DND-41 (cell line): ENCODE measurements around the gene PACS2.

Experiments used
- ATAC-seq: fragments of 200-7000 bp; cut with Tn5 transposase; 3 replicates; pipeline ENCODE4 v1.9.1; 2021; ENCODE audit warnings: low read depth; ENCODE audit not compliant: insufficient read depth
- DNase-seq: peaks from one replicate; pipeline ENCODE4 v3.0.0-alpha.2; 2020
- H2AFZ ChIP-seq: 2 replicates; pipeline ENCODE4 v1.6.0; 2012; ENCODE audit warnings: low read depth, low read length
- H3K27ac ChIP-seq: 2 replicates; pipeline ENCODE4 v1.5.1; 2012; ENCODE audit warnings: low read length, inconsistent platforms
- H3K27me3 ChIP-seq: fragments of 200-600 bp; sonication (generic); 2 replicates; pipeline ENCODE4 v1.6.0; 2012; ENCODE audit warnings: low read length, mild to moderate bottlenecking, inconsistent platforms; ENCODE audit not compliant: insufficient read depth, poor library complexity
- H3K36me3 ChIP-seq: 2 replicates; pipeline ENCODE4 v1.5.1; 2012; ENCODE audit warnings: low read length, inconsistent platforms; ENCODE audit not compliant: insufficient read depth
- H3K4me1 ChIP-seq: 2 replicates; pipeline ENCODE4 v1.5.1; 2012; ENCODE audit warnings: mild to moderate bottlenecking, low read length; ENCODE audit not compliant: insufficient read depth
- H3K4me2 ChIP-seq: 2 replicates; pipeline ENCODE4 v1.6.0; 2012; ENCODE audit warnings: mild to moderate bottlenecking, moderate library complexity, low read length, inconsistent platforms; ENCODE audit not compliant: insufficient read depth
- H3K4me3 ChIP-seq, 2 experiments: fragments of 200-600 bp in 1 of 2; shearing (Covaris generic) in 1 of 2; 2 replicates each; pipeline ENCODE4 v1.5.1; 2012 to 2016; ENCODE audit warnings: inconsistent platforms in 2 of 2, low read length in 2 of 2, mild to moderate bottlenecking in 2 of 2, low read depth in 1 of 2, moderate library complexity in 1 of 2
- H3K79me2 ChIP-seq: 2 replicates; pipeline ENCODE4 v1.6.0; 2012; ENCODE audit warnings: low read length, inconsistent platforms; ENCODE audit not compliant: insufficient read depth
- H3K9ac ChIP-seq: 2 replicates; pipeline ENCODE4 v1.6.0; 2012; ENCODE audit warnings: low read depth, mild to moderate bottlenecking, inconsistent platforms, low read length, moderate library complexity
- H3K9me3 ChIP-seq: 2 replicates; pipeline ENCODE4 v1.5.1; 2012; ENCODE audit warnings: low read length, moderate library complexity, mild to moderate bottlenecking, inconsistent platforms; ENCODE audit not compliant: insufficient read depth, severe bottlenecking
- H4K20me1 ChIP-seq: 2 replicates; pipeline ENCODE4 v1.6.0; 2012; ENCODE audit warnings: low read length; ENCODE audit not compliant: insufficient read depth
- CTCF ChIP-seq: IDR thresholded peaks from 2 replicates; pipeline ENCODE4 v1.5.1; 2012; ENCODE audit warnings: borderline replicate concordance, low read length, moderate library complexity, mild to moderate bottlenecking; ENCODE audit not compliant: poor library complexity, severe bottlenecking; ENCODE audit errors: extremely low read depth
- EZH2 ChIP-seq: IDR thresholded peaks from 3 replicates; pipeline ENCODE4 v1.6.1; 2012; ENCODE audit warnings: borderline replicate concordance, low read depth, mild to moderate bottlenecking, moderate library complexity, low read length, inconsistent platforms; ENCODE audit not compliant: severe bottlenecking

The PACS2 gene

GRCh38 chr14:105313381-105314286, 914 bp upstream of the PACS2 start:
- no peaks in the 10 kb centered on the region for H3K27me3 ChIP-seq
- H3K79me2 ChIP-seq = peaks cover 36% of the 10 kb centered on the region
- DNase-seq = no peak
- peak overlapping the region; percentile 71 for H3K9ac ChIP-seq
- peaks cover 29% of the 10 kb centered on the region for H4K20me1 ChIP-seq
- TF ChIP-seq CTCF (no peak), EZH2 (no peak)
- peak overlapping the region; percentile 69 for H3K27ac ChIP-seq
- peaks cover 33% of the 10 kb centered on the region for H3K4me1 ChIP-seq
- ATAC-seq = peak; percentile 50
- H2AFZ ChIP-seq = peak overlapping the region; percentile 61
- no peaks in the 10 kb centered on the region for H3K36me3 ChIP-seq
- H3K4me3 ChIP-seq = peak overlapping the region; percentile 26 to 55; a peak in 3 of 4 replicates
- no peaks in the 10 kb centered on the region for H3K9me3 ChIP-seq
- H3K4me2 ChIP-seq = peak overlapping the region; percentile 66

- Histone ChIP-seq H3K9ac (peak overlapping the region; percentile 72), H3K4me2 (peak overlapping the region; percentile 84), H3K4me1 (peaks cover 33% of the 10 kb centered on the region), H3K4me3 (peak overlapping the region; percentile 26 to 64; a peak in 3 of 4 replicates), H2AFZ (no peak overlapping the region), H4K20me1 (peaks cover 31% of the 10 kb centered on the region), H3K9me3 (no peaks in the 10 kb centered on the region), H3K27me3 (no peaks in the 10 kb centered on the region), H3K27ac (peak overlapping the region; percentile 12; the same call in 1 of the 2 replicates), H3K36me3 (no peaks in the 10 kb centered on the region), H3K79me2 (peaks cover 49% of the 10 kb centered on the region)
- DNase-seq (peak; percentile 40), ATAC-seq (peak; percentile 34)
- TF ChIP-seq EZH2 = no peak
- no peak for TF ChIP-seq CTCF
These were observed 718 bp downstream of the PACS2 start for GRCh38 chr14:105315211-105315721.

DNA sequence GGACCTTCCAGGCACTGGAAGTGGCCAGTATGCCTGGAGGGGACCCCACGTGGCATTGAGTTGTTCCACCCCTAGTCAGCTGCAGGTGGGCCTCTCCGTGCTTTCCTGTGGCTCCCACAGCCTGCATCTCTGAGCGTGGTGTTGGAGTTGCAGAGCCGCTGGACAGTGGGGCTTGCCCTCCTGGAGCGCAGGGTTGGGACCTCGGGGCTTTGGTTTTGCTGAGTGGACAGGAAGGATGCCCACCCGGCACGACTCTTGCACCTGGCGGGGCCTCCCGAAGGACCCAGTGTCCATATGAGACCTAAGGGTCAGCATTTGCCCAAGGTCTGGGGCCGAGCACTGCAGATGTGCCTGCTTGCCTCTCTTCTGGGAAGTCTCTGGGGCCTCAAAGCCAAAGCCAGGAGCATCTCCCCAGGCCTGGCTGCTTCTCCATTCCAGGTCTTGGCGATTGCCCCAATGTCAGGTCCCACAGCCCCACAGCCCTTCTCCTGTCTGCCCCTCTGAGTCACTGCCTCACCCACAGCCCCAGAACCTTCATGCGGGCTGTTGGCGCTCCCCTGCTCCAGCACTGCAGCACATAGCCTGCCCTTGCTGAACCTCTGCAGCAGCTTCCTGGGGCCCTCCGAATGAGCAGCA, 1.5 kb downstream of the PACS2 start:
- Histone ChIP-seq H3K9ac (peak overlapping the region; percentile 72), H3K9me3 (no peaks in the 10 kb centered on the region), H3K4me3 (peak overlapping the region; percentile 26 to 64; a peak in 3 of 4 replicates), H3K4me1 (peaks cover 33% of the 10 kb centered on the region), H3K4me2 (peak overlapping the region; percentile 84), H3K27me3 (no peaks in the 10 kb centered on the region), H4K20me1 (peaks cover 37% of the 10 kb centered on the region), H3K27ac (peak overlapping the region; percentile 12; the same call in 1 of the 2 replicates), H2AFZ (no peak overlapping the region), H3K79me2 (peaks cover 57% of the 10 kb centered on the region), H3K36me3 (no peaks in the 10 kb centered on the region)
- DNase-seq (peak; percentile 32), ATAC-seq (peak; percentile 29; the same call in 2 of the 3 replicates)
- no peak for TF ChIP-seq CTCF
